HG03558 (cell line): ENCODE data around the gene TJP2.

ENCODE experiments used
- ATAC-seq: cut with Tn5 transposase; IDR thresholded peaks from one replicate; pipeline ENCODE4 v1.9.1; 2021; ENCODE audit warnings: moderate number of reproducible peaks; ENCODE audit not compliant: unreplicated experiment; ENCODE audit errors: extremely low read depth

Gene TJP2

GRCh38 chr9:69319324-69320025 lies 145.4 kb downstream of the TJP2 start:
- ATAC-seq, result no peak

- ATAC-seq, result no peak
Observed at GRCh38 chr9:69322256-69322655, 148.2 kb downstream of the TJP2 start.

- no peak for ATAC-seq
Observed at GRCh38 chr9:69323861-69324260, 149.8 kb downstream of the TJP2 start.
